Upper lobe of left lung (tissue), 4 donors: ENCODE measurements around the gene ZMPSTE24.

Experiments
- CTCF ChIP-seq, 6 experiments: fragments of 450-650 bp in 4 of 6; fragments of 200-600 bp in 2 of 6; sonication (generic) in 2 of 6; IDR thresholded peaks; one replicate each; pipeline ENCODE4 v1.5.1; 2016 to 2019; ENCODE audit warnings: antibody characterized with exemption in 6 of 6
- EP300 ChIP-seq, 4 donors: sonication (generic); formaldehyde crosslinking; IDR thresholded peaks; one replicate each; pipeline ENCODE4 v1.5.1; 2017; ENCODE audit warnings: antibody characterized with exemption in 4 of 4, control low read depth in 2 of 4
- POLR2A ChIP-seq, 4 donors: fragments of 450-650 bp; IDR thresholded peaks; one replicate each; pipeline ENCODE4 v1.5.1; 2016 to 2017; ENCODE audit warnings: antibody characterized with exemption in 4 of 4, mild to moderate bottlenecking in 2 of 4
- POLR2AphosphoS5 ChIP-seq, 2 donors: sonication (generic); formaldehyde crosslinking; IDR thresholded peaks; one replicate each; pipeline ENCODE4 v1.5.1; 2017; ENCODE audit warnings: antibody characterized with exemption in 2 of 2

- no peak for TF ChIP-seq POLR2AphosphoS5 (IDR thresholded peaks at IDR 0.05)
- no peak for TF ChIP-seq CTCF (IDR thresholded peaks at IDR 0.05)
- TF ChIP-seq EP300 (IDR thresholded peaks at IDR 0.05) = no peak
- TF ChIP-seq POLR2A (IDR thresholded peaks at IDR 0.05) = no peak
Observed at GRCh38 chr1:40311692-40312091, 53.7 kb downstream of the ZMPSTE24 start.
